Raji (cell line): ENCODE data around the gene KCNMB2.

Experiments used
- POLR2A ChIP-seq: IDR thresholded peaks from 2 replicates; pipeline ENCODE4 v1.6.1; 2011; ENCODE audit warnings: low read depth, low read length, control low read depth; ENCODE audit not compliant: insufficient read depth

KCNMB2 gene

GRCh38 chr3:178593786-178594185 lies 57.5 kb downstream of the KCNMB2 start:
- no peak for TF ChIP-seq POLR2A

- TF ChIP-seq POLR2A, result no peak
Observed at GRCh38 chr3:178597371-178597770, 61.1 kb downstream of the KCNMB2 start.

GRCh38 chr3:178602856-178603255 lies 66.6 kb downstream of the KCNMB2 start:
- no peak for TF ChIP-seq POLR2A

- no peak for TF ChIP-seq POLR2A
Observed at GRCh38 chr3:178603735-178604134, 67.5 kb downstream of the KCNMB2 start.

- TF ChIP-seq POLR2A, result no peak
Observed at GRCh38 chr3:178618197-178618596, 82.0 kb downstream of the KCNMB2 start.

GRCh38 chr3:178618896-178619295 lies 82.7 kb downstream of the KCNMB2 start:
- TF ChIP-seq POLR2A, result no peak

GRCh38 chr3:178623666-178624255 lies 87.5 kb downstream of the KCNMB2 start:
- no peak for TF ChIP-seq POLR2A

GRCh38 chr3:178624276-178624675 lies 88.0 kb downstream of the KCNMB2 start:
- TF ChIP-seq POLR2A, result no peak

- no peak for TF ChIP-seq POLR2A
Observed at GRCh38 chr3:178625053-178625600, 88.9 kb downstream of the KCNMB2 start.

- TF ChIP-seq POLR2A, result no peak
Observed at GRCh38 chr3:178628037-178628436, 91.8 kb downstream of the KCNMB2 start.

- TF ChIP-seq POLR2A, result no peak
Observed at GRCh38 chr3:178629430-178630178, 93.4 kb downstream of the KCNMB2 start.

GRCh38 chr3:178631950-178632349 lies 95.7 kb downstream of the KCNMB2 start:
- TF ChIP-seq POLR2A, result no peak

- TF ChIP-seq POLR2A, result no peak
Observed at GRCh38 chr3:178634975-178635374, 98.7 kb downstream of the KCNMB2 start.

- no peak for TF ChIP-seq POLR2A
Observed at GRCh38 chr3:178637802-178638201, 101.6 kb downstream of the KCNMB2 start.

- no peak for TF ChIP-seq POLR2A
Observed at GRCh38 chr3:178645503-178645902, 109.3 kb downstream of the KCNMB2 start.

GRCh38 chr3:178646186-178646862 lies 110.1 kb downstream of the KCNMB2 start:
- no peak for TF ChIP-seq POLR2A
